GM12878 (cell line): ENCODE data around the gene SLC35A1. TPM values are rescaled to one million over a fixed set of nuclear protein-coding genes. Genes with fewer than 3 reads are reported as not detected.

ENCODE experiments used
- CREB1 ChIP-seq: IDR thresholded peaks from 2 replicates; pipeline ENCODE4 v1.6.1; 2012; ENCODE audit warnings: low read depth, mild to moderate bottlenecking, inconsistent platforms
- ETV6 ChIP-seq, 2 experiments: fragments of 450-650 bp in 1 of 2; IDR thresholded peaks in 1 of 2; conservative IDR thresholded peaks in 1 of 2; 2 replicates each; pipeline ENCODE4 v1.6.1; 2014; ENCODE audit warnings: antibody characterized with exemption in 1 of 2, borderline replicate concordance in 1 of 2, low read depth in 1 of 2, mild to moderate bottlenecking in 1 of 2, moderate library complexity in 1 of 2
- KLF5 ChIP-seq: fragments of 450-650 bp; IDR thresholded peaks from 2 replicates; pipeline ENCODE4 v1.6.1; 2014; ENCODE audit warnings: mild to moderate bottlenecking; ENCODE audit not compliant: partially characterized antibody
- PAX8 ChIP-seq: fragments of 450-650 bp; IDR thresholded peaks from 2 replicates; pipeline ENCODE4 v1.6.1; 2017; ENCODE audit warnings: mild to moderate bottlenecking, moderate library complexity
- RAD21 ChIP-seq: IDR thresholded peaks from 2 replicates; pipeline ENCODE4 v1.6.1; 2011; ENCODE audit warnings: mild to moderate bottlenecking, low read depth, low read length, moderate library complexity; ENCODE audit not compliant: insufficient read depth
- SUZ12 ChIP-seq: fragments of 200-600 bp; sonication (generic); IDR thresholded peaks from one replicate; pipeline ENCODE4 v1.6.1; 2018; ENCODE audit warnings: antibody characterized with exemption, mild to moderate bottlenecking; ENCODE audit not compliant: unreplicated experiment
- ZBED1 ChIP-seq: IDR thresholded peaks from 2 replicates; pipeline ENCODE4 v1.6.1; 2016; ENCODE audit warnings: borderline replicate concordance
- polyA plus RNA-seq, 11 experiments: library from polyadenylated mRNA; depleted of rRNA in 4 of 11; unstranded in 6 of 11; stranded (reverse) in 5 of 11; fragments of >200 nt; fragmentation: Nextera tagmentation in 4 of 11; fragmentation: Illumina TruSeq in 1 of 11; extraction: Ambion mirVana in 4 of 11; extraction: Trizol in 1 of 11; gene quantifications; 1 replicate in 1 of 11; 2 replicates in 10 of 11; pipeline versions ENCODE4 v1.2.1 to v1.2.3, GENCODE V29; 2011 to 2016; ENCODE audit warnings: inconsistent platforms in 2 of 11, missing spikeins in 2 of 11, low read depth in 1 of 11
- total RNA-seq, 4 experiments: library from RNA; depleted of rRNA in 3 of 4; stranded (reverse); fragments of >200 nt in 3 of 4; fragmentation: Illumina TruSeq in 1 of 4; extraction: Trizol in 1 of 4; gene quantifications; 2 replicates each; pipeline versions ENCODE4 v1.2.1 to v1.2.3, GENCODE V29; 2013 to 2021
- TF ChIP-seq, protein P1 (sequence below): fragments of 450-650 bp; IDR thresholded peaks from 2 replicates; pipeline ENCODE4 v1.6.1; 2016; ENCODE audit warnings: mild to moderate bottlenecking, moderate library complexity, borderline replicate concordance
- TF ChIP-seq, protein P2 (sequence below): IDR thresholded peaks from 2 replicates; pipeline ENCODE4 v1.6.1; 2012; ENCODE audit warnings: improper control_type of control experiment, low read depth, low read length; ENCODE audit not compliant: insufficient replicate concordance

SLC35A1 gene
- total and polyA plus RNA-seq, 10 of the 15 experiments (the other 5 are each of a cell fraction or from before 2014, with no cell fraction given), result 7.1 to 28.0 (median 12.4) TPM

DNA sequence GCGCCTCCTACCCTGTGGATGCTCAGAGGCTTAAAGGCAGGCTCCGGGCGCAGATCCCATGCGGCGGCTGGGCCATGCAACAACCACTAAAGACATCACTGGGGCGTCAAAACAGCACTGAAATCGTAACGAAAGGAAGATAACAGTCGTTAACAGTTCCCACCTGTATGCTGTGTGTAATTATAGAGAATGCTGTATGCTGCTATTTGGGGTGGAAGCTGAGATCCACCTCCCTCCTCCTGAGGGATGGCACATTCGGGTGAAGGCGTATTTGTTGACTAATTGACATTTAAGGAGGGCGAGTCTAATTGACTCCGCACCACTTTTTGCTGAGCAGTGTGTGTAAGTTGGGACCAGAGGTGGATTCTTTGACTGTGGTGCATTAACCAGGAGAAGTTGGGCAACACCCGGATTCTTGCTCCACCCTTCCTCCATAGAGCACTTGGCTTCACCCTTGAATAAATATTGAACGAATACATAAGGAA is 687 bp downstream of the SLC35A1 start (continued):
- TF ChIP-seq, protein P1, sequence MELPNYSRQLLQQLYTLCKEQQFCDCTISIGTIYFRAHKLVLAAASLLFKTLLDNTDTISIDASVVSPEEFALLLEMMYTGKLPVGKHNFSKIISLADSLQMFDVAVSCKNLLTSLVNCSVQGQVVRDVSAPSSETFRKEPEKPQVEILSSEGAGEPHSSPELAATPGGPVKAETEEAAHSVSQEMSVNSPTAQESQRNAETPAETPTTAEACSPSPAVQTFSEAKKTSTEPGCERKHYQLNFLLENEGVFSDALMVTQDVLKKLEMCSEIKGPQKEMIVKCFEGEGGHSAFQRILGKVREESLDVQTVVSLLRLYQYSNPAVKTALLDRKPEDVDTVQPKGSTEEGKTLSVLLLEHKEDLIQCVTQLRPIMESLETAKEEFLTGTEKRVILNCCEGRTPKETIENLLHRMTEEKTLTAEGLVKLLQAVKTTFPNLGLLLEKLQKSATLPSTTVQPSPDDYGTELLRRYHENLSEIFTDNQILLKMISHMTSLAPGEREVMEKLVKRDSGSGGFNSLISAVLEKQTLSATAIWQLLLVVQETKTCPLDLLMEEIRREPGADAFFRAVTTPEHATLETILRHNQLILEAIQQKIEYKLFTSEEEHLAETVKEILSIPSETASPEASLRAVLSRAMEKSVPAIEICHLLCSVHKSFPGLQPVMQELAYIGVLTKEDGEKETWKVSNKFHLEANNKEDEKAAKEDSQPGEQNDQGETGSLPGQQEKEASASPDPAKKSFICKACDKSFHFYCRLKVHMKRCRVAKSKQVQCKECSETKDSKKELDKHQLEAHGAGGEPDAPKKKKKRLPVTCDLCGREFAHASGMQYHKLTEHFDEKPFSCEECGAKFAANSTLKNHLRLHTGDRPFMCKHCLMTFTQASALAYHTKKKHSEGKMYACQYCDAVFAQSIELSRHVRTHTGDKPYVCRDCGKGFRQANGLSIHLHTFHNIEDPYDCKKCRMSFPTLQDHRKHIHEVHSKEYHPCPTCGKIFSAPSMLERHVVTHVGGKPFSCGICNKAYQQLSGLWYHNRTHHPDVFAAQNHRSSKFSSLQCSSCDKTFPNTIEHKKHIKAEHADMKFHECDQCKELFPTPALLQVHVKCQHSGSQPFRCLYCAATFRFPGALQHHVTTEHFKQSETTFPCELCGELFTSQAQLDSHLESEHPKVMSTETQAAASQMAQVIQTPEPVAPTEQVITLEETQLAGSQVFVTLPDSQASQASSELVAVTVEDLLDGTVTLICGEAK, result no peak
- no peak for TF ChIP-seq SUZ12
- 0 out of 2 replicates have a peak, but pooled peaks have one; percentile 43 for TF ChIP-seq CREB1
- no peak for TF ChIP-seq ZBED1
- peak; percentile 31 for TF ChIP-seq KLF5
- no peak for TF ChIP-seq ETV6 (conservative IDR thresholded peaks at IDR 0.05 in 1 of 2, IDR thresholded peaks at IDR 0.05 in 1 of 2; ENCODE audit: borderline replicate concordance in 1 of 2, low read depth in 1 of 2)
- 0 out of 2 replicates have a peak, but pooled peaks have one; percentile 15 for TF ChIP-seq RAD21
- TF ChIP-seq, protein P2, sequence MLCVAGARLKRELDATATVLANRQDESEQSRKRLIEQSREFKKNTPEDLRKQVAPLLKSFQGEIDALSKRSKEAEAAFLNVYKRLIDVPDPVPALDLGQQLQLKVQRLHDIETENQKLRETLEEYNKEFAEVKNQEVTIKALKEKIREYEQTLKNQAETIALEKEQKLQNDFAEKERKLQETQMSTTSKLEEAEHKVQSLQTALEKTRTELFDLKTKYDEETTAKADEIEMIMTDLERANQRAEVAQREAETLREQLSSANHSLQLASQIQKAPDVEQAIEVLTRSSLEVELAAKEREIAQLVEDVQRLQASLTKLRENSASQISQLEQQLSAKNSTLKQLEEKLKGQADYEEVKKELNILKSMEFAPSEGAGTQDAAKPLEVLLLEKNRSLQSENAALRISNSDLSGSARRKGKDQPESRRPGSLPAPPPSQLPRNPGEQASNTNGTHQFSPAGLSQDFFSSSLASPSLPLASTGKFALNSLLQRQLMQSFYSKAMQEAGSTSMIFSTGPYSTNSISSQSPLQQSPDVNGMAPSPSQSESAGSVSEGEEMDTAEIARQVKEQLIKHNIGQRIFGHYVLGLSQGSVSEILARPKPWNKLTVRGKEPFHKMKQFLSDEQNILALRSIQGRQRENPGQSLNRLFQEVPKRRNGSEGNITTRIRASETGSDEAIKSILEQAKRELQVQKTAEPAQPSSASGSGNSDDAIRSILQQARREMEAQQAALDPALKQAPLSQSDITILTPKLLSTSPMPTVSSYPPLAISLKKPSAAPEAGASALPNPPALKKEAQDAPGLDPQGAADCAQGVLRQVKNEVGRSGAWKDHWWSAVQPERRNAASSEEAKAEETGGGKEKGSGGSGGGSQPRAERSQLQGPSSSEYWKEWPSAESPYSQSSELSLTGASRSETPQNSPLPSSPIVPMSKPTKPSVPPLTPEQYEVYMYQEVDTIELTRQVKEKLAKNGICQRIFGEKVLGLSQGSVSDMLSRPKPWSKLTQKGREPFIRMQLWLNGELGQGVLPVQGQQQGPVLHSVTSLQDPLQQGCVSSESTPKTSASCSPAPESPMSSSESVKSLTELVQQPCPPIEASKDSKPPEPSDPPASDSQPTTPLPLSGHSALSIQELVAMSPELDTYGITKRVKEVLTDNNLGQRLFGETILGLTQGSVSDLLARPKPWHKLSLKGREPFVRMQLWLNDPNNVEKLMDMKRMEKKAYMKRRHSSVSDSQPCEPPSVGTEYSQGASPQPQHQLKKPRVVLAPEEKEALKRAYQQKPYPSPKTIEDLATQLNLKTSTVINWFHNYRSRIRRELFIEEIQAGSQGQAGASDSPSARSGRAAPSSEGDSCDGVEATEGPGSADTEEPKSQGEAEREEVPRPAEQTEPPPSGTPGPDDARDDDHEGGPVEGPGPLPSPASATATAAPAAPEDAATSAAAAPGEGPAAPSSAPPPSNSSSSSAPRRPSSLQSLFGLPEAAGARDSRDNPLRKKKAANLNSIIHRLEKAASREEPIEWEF, result no peak
- no peak for TF ChIP-seq PAX8
